Esophagus (tissue), 2 donors: Measurements from ENCODE around the gene ILF2. TPM values are rescaled to one million over a fixed set of nuclear protein-coding genes. Genes with fewer than 3 reads are reported as not detected.

Source experiments
- H3K27ac ChIP-seq, 2 donors: one replicate each; pipeline ENCODE4 v1.5.1; 2013; ENCODE audit warnings: low read depth in 2 of 2, mild to moderate bottlenecking in 2 of 2, inconsistent platforms in 1 of 2, low read length in 1 of 2, moderate library complexity in 1 of 2
- H3K27me3 ChIP-seq, 2 donors: one replicate each; pipeline ENCODE4 v1.6.1; 2013; ENCODE audit warnings: low read length in 2 of 2, control low read depth in 1 of 2, mild to moderate bottlenecking in 1 of 2; ENCODE audit not compliant: insufficient read depth in 2 of 2, control insufficient read depth in 1 of 2
- H3K36me3 ChIP-seq, 2 donors: one replicate each; pipeline ENCODE4 v1.6.1; 2013; ENCODE audit warnings: low read length in 1 of 2; ENCODE audit not compliant: control insufficient read depth in 2 of 2, insufficient read depth in 2 of 2
- H3K4me1 ChIP-seq, 2 donors: one replicate each; pipeline ENCODE4 v1.6.1; 2013; ENCODE audit warnings: low read length in 1 of 2; ENCODE audit not compliant: control insufficient read depth in 2 of 2, insufficient read depth in 2 of 2
- H3K4me3 ChIP-seq, 2 donors: one replicate each; pipeline ENCODE4 v1.5.1; 2013; ENCODE audit warnings: low read length in 2 of 2, mild to moderate bottlenecking in 2 of 2, low read depth in 1 of 2, moderate library complexity in 1 of 2
- H3K9me3 ChIP-seq, 2 donors: one replicate each; pipeline ENCODE4 v1.6.1; 2013; ENCODE audit warnings: mild to moderate bottlenecking in 2 of 2, low read depth in 1 of 2, low read length in 1 of 2, moderate library complexity in 1 of 2; ENCODE audit not compliant: control insufficient read depth in 2 of 2, insufficient read depth in 1 of 2
- WGBS, 2 donors: extraction: QIAGEN DNeasy Blood & Tissue Kit; methylation state at CpG; one replicate each; pipeline ENCODE4 v1.1.7; 2013; 5-methylcytosine and 5-hydroxymethylcytosine counted together
- polyA plus RNA-seq, 2 donors: library from polyadenylated mRNA; stranded (reverse); fragments of 200-250 nt; gene quantifications; one replicate each; pipeline ENCODE4 v1.2.3, GENCODE V29; 2013
- donor health status: healthy with polysubstance abuse.
- donor health status: Bipolar disorder and iron deficiency.

The ILF2 gene
- polyA plus RNA-seq, 2 donors = 22.5 to 99.9 TPM

DNA sequence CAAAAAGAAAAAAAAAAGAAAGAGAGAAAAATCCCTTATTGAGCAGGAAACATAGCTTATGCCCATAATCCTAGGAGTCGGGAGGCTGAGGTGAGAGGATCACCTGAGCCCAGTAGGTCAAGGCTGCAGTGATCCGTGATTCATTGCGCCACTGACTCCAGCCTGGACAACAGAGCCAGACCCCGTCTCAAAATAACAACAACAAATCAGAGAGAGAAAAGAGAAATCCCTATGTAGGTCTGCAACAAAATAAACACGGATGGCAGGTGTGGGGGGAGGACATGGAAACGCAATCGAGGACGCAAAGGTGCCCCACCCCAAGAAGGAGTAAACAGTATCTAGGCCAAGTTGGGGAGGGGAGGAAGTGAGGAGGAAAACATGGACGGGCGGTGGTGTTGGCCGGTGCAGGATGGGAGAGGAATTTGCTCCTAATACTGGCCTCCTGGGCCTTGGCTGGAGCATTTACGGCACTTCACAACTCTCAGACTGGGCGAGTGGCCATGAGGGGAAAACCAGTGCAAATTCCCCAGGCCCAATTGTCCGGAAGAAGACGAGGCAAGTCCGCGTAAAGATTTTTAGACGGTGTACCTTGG is 37.5 kb downstream of the ILF2 start:
- H3K4me1 ChIP-seq = peaks cover 0 to 4% of the 10 kb centered on the region in 2 donors
- H3K36me3 ChIP-seq = peaks cover 4 to 6% of the 10 kb centered on the region in 2 donors
- H3K27me3 ChIP-seq = no peaks in the 10 kb centered on the region
- peak overlapping the region; percentile 38 to 49 for H3K4me3 ChIP-seq
- no peaks in the 10 kb centered on the region for H3K9me3 ChIP-seq
- peak overlapping the region; percentile 86 to 100 for H3K27ac ChIP-seq
- 36 to 43% methylated on average over 18 of the region's 18 CpGs for WGBS, 2 donors

- Histone ChIP-seq H3K36me3 (peaks cover 0 to 2% of the 10 kb centered on the region in 2 donors), H3K4me1 (peaks cover 0 to 7% of the 10 kb centered on the region in 2 donors), H3K27me3 (no peaks in the 10 kb centered on the region), H3K9me3 (no peaks in the 10 kb centered on the region), H3K4me3 (no peak overlapping the region), H3K27ac (no peak overlapping the region)
- 71 to 72% methylated on average over 10 of the region's 10 CpGs for WGBS, 2 donors
Observed at GRCh38 chr1:153631047-153632022, 39.5 kb downstream of the ILF2 start.

GRCh38 chr1:153630384-153630783 is 40.4 kb downstream of the ILF2 start:
- Histone ChIP-seq H3K9me3 (no peaks in the 10 kb centered on the region), H3K36me3 (no peaks in the 10 kb centered on the region), H3K27me3 (no peaks in the 10 kb centered on the region), H3K4me3 (no peak overlapping the region), H3K4me1 (peaks cover 0 to 11% of the 10 kb centered on the region in 2 donors), H3K27ac (no peak overlapping the region)
- 85 to 89% methylated on average over 7 of the region's 7 CpGs for WGBS, 2 donors

- H3K4me3 ChIP-seq = no peak overlapping the region
- H3K9me3 ChIP-seq = no peaks in the 10 kb centered on the region
- H3K27ac ChIP-seq = no peak overlapping the region
- WGBS, 2 donors = 83 to 88% methylated on average over 1 of the region's 1 CpG
- no peaks in the 10 kb centered on the region for H3K27me3 ChIP-seq
- peaks cover 0 to 11% of the 10 kb centered on the region in 2 donors for H3K4me1 ChIP-seq
- no peaks in the 10 kb centered on the region for H3K36me3 ChIP-seq
Observed at GRCh38 chr1:153629971-153630370, 40.8 kb downstream of the ILF2 start.

DNA sequence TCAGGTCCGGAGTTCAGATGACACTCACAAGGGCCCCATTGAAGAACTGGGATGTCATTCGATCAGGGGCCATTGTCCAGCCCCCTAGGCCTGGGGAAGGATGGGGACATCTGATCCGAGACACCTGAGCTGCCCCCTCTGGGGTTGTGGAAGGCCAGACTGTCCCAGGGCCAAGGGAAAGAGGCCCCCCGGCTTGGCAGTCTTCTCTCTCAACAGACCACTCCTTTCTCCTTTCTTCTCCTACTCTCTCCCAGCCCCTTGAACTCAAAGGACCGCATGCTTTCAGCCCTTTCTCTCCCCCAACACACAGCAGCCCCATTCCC is 41.5 kb downstream of the ILF2 start:
- Histone ChIP-seq H3K27me3 (no peaks in the 10 kb centered on the region), H3K36me3 (no peaks in the 10 kb centered on the region), H3K9me3 (no peaks in the 10 kb centered on the region), H3K4me3 (no peak overlapping the region), H3K27ac (no peak overlapping the region), H3K4me1 (peaks cover 0 to 11% of the 10 kb centered on the region in 2 donors)
- 83 to 87% methylated on average over 5 of the region's 5 CpGs for WGBS, 2 donors

GRCh38 chr1:153628638-153629342 is 42.0 kb downstream of the ILF2 start:
- H3K36me3 ChIP-seq = no peaks in the 10 kb centered on the region
- H3K9me3 ChIP-seq = no peaks in the 10 kb centered on the region
- peaks cover 0 to 11% of the 10 kb centered on the region in 2 donors for H3K4me1 ChIP-seq
- H3K4me3 ChIP-seq = no peak overlapping the region
- H3K27ac ChIP-seq = peak overlapping the region in 1 of 2 donors; percentile 6
- H3K27me3 ChIP-seq = no peaks in the 10 kb centered on the region
- 71 to 79% methylated on average over 4 to 6 of the region's 6 CpGs for WGBS, 2 donors

GRCh38 chr1:153627715-153628626 is 42.8 kb downstream of the ILF2 start, which contains the start of gene S100A1:
Gene S100A1, plus strand, starts transcription at chr1:153628434. Its CDS starts 2,088 bp downstream, at chr1:153630522.
- Histone ChIP-seq H3K36me3 (no peaks in the 10 kb centered on the region), H3K4me3 (peak within 1 kb of the TSS; percentile 41 to 65), H3K4me1 (peaks cover 0 to 7% of the 10 kb centered on the region in 2 donors), H3K27ac (peak within 1 kb of the TSS; percentile 88 to 92), H3K27me3 (no peaks in the 10 kb centered on the region), H3K9me3 (no peaks in the 10 kb centered on the region)
- 54 to 55% methylated on average over 10 of the region's 10 CpGs for WGBS, 2 donors

- H3K27ac ChIP-seq = peak within 1 kb of the TSS; percentile 88 to 92
- H3K4me1 ChIP-seq = peaks cover 0 to 7% of the 10 kb centered on the region in 2 donors
- no peaks in the 10 kb centered on the region for H3K9me3 ChIP-seq
- H3K36me3 ChIP-seq = no peaks in the 10 kb centered on the region
- WGBS, 2 donors = 8 to 10% methylated on average over 28 of the region's 28 CpGs
- H3K4me3 ChIP-seq = peak within 1 kb of the TSS; percentile 41 to 65
- no peaks in the 10 kb centered on the region for H3K27me3 ChIP-seq
Observed at GRCh38 chr1:153626904-153627714, 43.7 kb downstream of the ILF2 start, which contains the start of gene S100A13. Gene S100A13, minus strand, starts transcription at chr1:153627505. Its CDS starts 1,033 bp downstream, at chr1:153626472.
